Neuron (in vitro differentiated cells): ENCODE data around the gene NUP62.
A peak's percentile ranks its signal among the peaks of the same experiment; 100 is the strongest.
"Not testable (repeated sequence)": the region's sequence is repeated elsewhere in the genome, so short reads cannot be mapped to it uniquely, and the experiment has no call there.

ENCODE experiments used
- H2AFZ ChIP-seq: one replicate; pipeline ENCODE4 v1.6.1; 2013; ENCODE audit warnings: low read depth, mild to moderate bottlenecking, inconsistent platforms, low read length, moderate library complexity
- H3K27me3 ChIP-seq: one replicate; pipeline ENCODE4 v1.6.1; 2013; ENCODE audit warnings: low read length; ENCODE audit not compliant: insufficient read depth
- H3K36me3 ChIP-seq: one replicate; pipeline ENCODE4 v1.6.1; 2013; ENCODE audit warnings: low read length; ENCODE audit not compliant: insufficient read depth
- H3K4me1 ChIP-seq: one replicate; pipeline ENCODE4 v1.6.1; 2013; ENCODE audit warnings: low read length; ENCODE audit not compliant: insufficient read depth
- H3K4me3 ChIP-seq: 2 replicates; pipeline ENCODE4 v1.5.1; 2013; ENCODE audit warnings: mild to moderate bottlenecking, low read length, moderate library complexity
- H3K9me3 ChIP-seq: one replicate; pipeline ENCODE4 v1.6.1; 2013; ENCODE audit warnings: low read length

The NUP62 gene

GRCh38 chr19:49927526-49928264 is 1.6 kb downstream of the NUP62 start:
- Histone ChIP-seq H3K27me3 (no peaks in the 10 kb centered on the region), H3K4me3 (peak overlapping the region; percentile 91), H3K36me3 (peaks cover 46% of the 10 kb centered on the region), H3K9me3 (no peaks in the 10 kb centered on the region), H2AFZ (no peak overlapping the region), H3K4me1 (peaks cover 17% of the 10 kb centered on the region)

GRCh38 chr19:49926515-49926914 is 2.8 kb downstream of the NUP62 start:
- Histone ChIP-seq H3K27me3 (no peaks in the 10 kb centered on the region), H2AFZ (no peak overlapping the region), H3K4me3 (no peak overlapping the region), H3K36me3 (peaks cover 56% of the 10 kb centered on the region), H3K4me1 (peaks cover 17% of the 10 kb centered on the region), H3K9me3 (no peaks in the 10 kb centered on the region)

GRCh38 chr19:49925486-49925885 is 3.8 kb downstream of the NUP62 start:
- H3K9me3 ChIP-seq = peaks cover 3% of the 10 kb centered on the region
- H3K27me3 ChIP-seq = no peaks in the 10 kb centered on the region
- H3K4me3 ChIP-seq = no peak overlapping the region
- peaks cover 66% of the 10 kb centered on the region for H3K36me3 ChIP-seq
- no peak overlapping the region for H2AFZ ChIP-seq
- peaks cover 17% of the 10 kb centered on the region for H3K4me1 ChIP-seq

GRCh38 chr19:49924881-49925210 is 4.5 kb downstream of the NUP62 start:
- Histone ChIP-seq H3K4me1 (peaks cover 17% of the 10 kb centered on the region), H3K36me3 (peaks cover 66% of the 10 kb centered on the region)
- H3K4me3 ChIP-seq, H3K9me3 ChIP-seq, H3K27me3 ChIP-seq, H2AFZ ChIP-seq: not testable (repeated sequence)

GRCh38 chr19:49924004-49924880 is 5.1 kb downstream of the NUP62 start:
- H2AFZ ChIP-seq = no peak overlapping the region
- peaks cover 69% of the 10 kb centered on the region for H3K36me3 ChIP-seq
- H3K4me1 ChIP-seq = peaks cover 17% of the 10 kb centered on the region
- no peaks in the 10 kb centered on the region for H3K27me3 ChIP-seq
- H3K4me3 ChIP-seq = no peak overlapping the region
- H3K9me3 ChIP-seq = peaks cover 3% of the 10 kb centered on the region

- Histone ChIP-seq H3K4me3 (no peak overlapping the region), H3K27me3 (no peaks in the 10 kb centered on the region), H3K36me3 (peaks cover 75% of the 10 kb centered on the region), H2AFZ (no peak overlapping the region), H3K4me1 (peaks cover 13% of the 10 kb centered on the region), H3K9me3 (peaks cover 3% of the 10 kb centered on the region)
These were observed 6.0 kb downstream of the NUP62 start for GRCh38 chr19:49923055-49924003.

- no peak overlapping the region for H2AFZ ChIP-seq
- no peaks in the 10 kb centered on the region for H3K27me3 ChIP-seq
- peaks cover 3% of the 10 kb centered on the region for H3K4me1 ChIP-seq
- no peak overlapping the region for H3K4me3 ChIP-seq
- H3K9me3 ChIP-seq = peaks cover 6% of the 10 kb centered on the region
- H3K36me3 ChIP-seq = peaks cover 76% of the 10 kb centered on the region
These were observed 7.2 kb downstream of the NUP62 start for GRCh38 chr19:49921871-49922795.

GRCh38 chr19:49920624-49921363 is 8.5 kb downstream of the NUP62 start:
- H3K9me3 ChIP-seq = peaks cover 11% of the 10 kb centered on the region
- no peaks in the 10 kb centered on the region for H3K4me1 ChIP-seq
- peaks cover 75% of the 10 kb centered on the region for H3K36me3 ChIP-seq
- no peak overlapping the region for H2AFZ ChIP-seq
- H3K4me3 ChIP-seq = no peak overlapping the region
- H3K27me3 ChIP-seq = no peaks in the 10 kb centered on the region

GRCh38 chr19:49918089-49918488 is 11.2 kb downstream of the NUP62 start:
- Histone ChIP-seq H3K9me3 (peaks cover 21% of the 10 kb centered on the region), H3K4me1 (no peaks in the 10 kb centered on the region), H3K36me3 (peaks cover 77% of the 10 kb centered on the region), H3K4me3 (no peak overlapping the region), H3K27me3 (no peaks in the 10 kb centered on the region), H2AFZ (no peak overlapping the region)

- Histone ChIP-seq H3K4me3 (no peak overlapping the region), H3K27me3 (no peaks in the 10 kb centered on the region), H3K4me1 (no peaks in the 10 kb centered on the region), H2AFZ (no peak overlapping the region), H3K9me3 (peaks cover 21% of the 10 kb centered on the region), H3K36me3 (peaks cover 76% of the 10 kb centered on the region)
These were observed 12.2 kb downstream of the NUP62 start for GRCh38 chr19:49916839-49917733.

- H3K4me3 ChIP-seq = no peak overlapping the region
- peaks cover 72% of the 10 kb centered on the region for H3K36me3 ChIP-seq
- no peak overlapping the region for H2AFZ ChIP-seq
- peaks cover 18% of the 10 kb centered on the region for H3K9me3 ChIP-seq
- H3K27me3 ChIP-seq = no peaks in the 10 kb centered on the region
- H3K4me1 ChIP-seq = no peaks in the 10 kb centered on the region
These were observed 14.0 kb downstream of the NUP62 start for GRCh38 chr19:49915271-49915670.
